NT2/D1 (cell line): ENCODE data around the gene TSC22D3.

ENCODE experiments used
- SUZ12 ChIP-seq: IDR thresholded peaks from 2 replicates; pipeline ENCODE4 v1.6.1; 2011; ENCODE audit not compliant: insufficient read length, insufficient read depth; ENCODE audit errors: extremely low read depth
- YY1 ChIP-seq: IDR thresholded peaks from 2 replicates; pipeline ENCODE4 v1.6.1; 2011; ENCODE audit not compliant: insufficient read length, insufficient read depth

- TF ChIP-seq YY1 (no peak), SUZ12 (no peak)
Measured at GRCh38 chrX:107700317-107700774, 75.2 kb downstream of the TSC22D3 start.
